ENCODE results near the gene LGI2.

Gene LGI2

GRCh38 chr4:24956091-24956490, 74.7 kb downstream of the LGI2 start:
- no peak overlapping the region for H3K4me3 ChIP-seq (ENCODE audit: low read length)
- no peak overlapping the region for H3K9ac ChIP-seq (ENCODE audit: low read length)
- no peak overlapping the region for H3K27ac ChIP-seq (ENCODE audit: low read length)
- H3K27me3 ChIP-seq (ENCODE audit: control insufficient read depth, insufficient read depth, low read length), result no peaks in the 10 kb centered on the region
- H3K9me3 ChIP-seq (ENCODE audit: control insufficient read depth, low read depth, low read length), result no peaks in the 10 kb centered on the region
- no peaks in the 10 kb centered on the region for H3K36me3 ChIP-seq (ENCODE audit: control insufficient read depth, low read depth, low read length)
- H3K4me1 ChIP-seq (ENCODE audit: control insufficient read depth, low read depth, low read length), result peaks cover 7% of the 10 kb centered on the region

- H3K9ac ChIP-seq (ENCODE audit: low read length), result no peak overlapping the region
- peaks cover 7% of the 10 kb centered on the region for H3K4me1 ChIP-seq (ENCODE audit: control insufficient read depth, low read depth, low read length)
- no peaks in the 10 kb centered on the region for H3K36me3 ChIP-seq (ENCODE audit: control insufficient read depth, low read depth, low read length)
- no peak overlapping the region for H3K27ac ChIP-seq (ENCODE audit: low read length)
- no peak overlapping the region for H3K4me3 ChIP-seq (ENCODE audit: low read length)
- no peaks in the 10 kb centered on the region for H3K27me3 ChIP-seq (ENCODE audit: control insufficient read depth, insufficient read depth, low read length)
- H3K9me3 ChIP-seq (ENCODE audit: control insufficient read depth, low read depth, low read length), result no peaks in the 10 kb centered on the region
Measured at GRCh38 chr4:24952667-24953066, 78.1 kb downstream of the LGI2 start.

GRCh38 chr4:24949970-24950369, 80.8 kb downstream of the LGI2 start:
- Histone ChIP-seq H3K36me3 (ENCODE audit: control insufficient read depth, low read depth, low read length) (no peaks in the 10 kb centered on the region), H3K9ac (ENCODE audit: low read length) (no peak overlapping the region), H3K4me1 (ENCODE audit: control insufficient read depth, low read depth, low read length) (no peaks in the 10 kb centered on the region), H3K4me3 (ENCODE audit: low read length) (no peak overlapping the region), H3K9me3 (ENCODE audit: control insufficient read depth, low read depth, low read length) (no peaks in the 10 kb centered on the region), H3K27me3 (ENCODE audit: control insufficient read depth, insufficient read depth, low read length) (no peaks in the 10 kb centered on the region), H3K27ac (ENCODE audit: low read length) (no peak overlapping the region)
